GM23338 (cell line): ENCODE data around the gene HTR1A. TPM values are rescaled to one million over a fixed set of nuclear protein-coding genes. Genes with fewer than 3 reads are reported as not detected.

Experiments
- ATAC-seq: fragments of 200-7000 bp; cut with Tn5 transposase; 3 replicates; pipeline ENCODE4 v1.9.1; 2020
- DNase-seq: peaks from one replicate; pipeline ENCODE4 v3.0.0-alpha.2; 2015; ENCODE audit warnings: low spot score
- H2AFZ ChIP-seq: fragments of 200-600 bp; sonication (generic); 2 replicates; pipeline ENCODE4 v1.8.0; 2016; ENCODE audit warnings: antibody characterized with exemption, mild to moderate bottlenecking, moderate library complexity
- H3F3A ChIP-seq: fragments of 200-600 bp; sonication (generic); replicated peaks from 2 replicates; pipeline ENCODE4 v1.8.0; 2017; ENCODE audit warnings: antibody characterized with exemption, mixed run types, low read depth
- H3K27ac ChIP-seq: fragments of 200-600 bp; sonication (generic); 2 replicates; pipeline ENCODE4 v1.6.1; 2016; ENCODE audit warnings: low read depth
- H3K27me3 ChIP-seq: fragments of 200-600 bp; sonication (generic); 2 replicates; pipeline ENCODE4 v1.8.0; 2016; ENCODE audit warnings: mild to moderate bottlenecking, mixed run types, moderate library complexity; ENCODE audit not compliant: insufficient read depth
- H3K36me3 ChIP-seq: fragments of 200-600 bp; sonication (generic); 2 replicates; pipeline ENCODE4 v1.8.0; 2016; ENCODE audit warnings: mild to moderate bottlenecking; ENCODE audit not compliant: insufficient read depth
- H3K4me1 ChIP-seq: fragments of 200-600 bp; sonication (generic); 2 replicates; pipeline ENCODE4 v1.8.0; 2016; ENCODE audit warnings: mild to moderate bottlenecking, moderate library complexity; ENCODE audit not compliant: insufficient read depth
- H3K4me2 ChIP-seq: fragments of 200-600 bp; sonication (generic); 2 replicates; pipeline ENCODE4 v1.7.1; 2017; ENCODE audit warnings: mixed run types
- H3K4me3 ChIP-seq: fragments of 200-600 bp; sonication (generic); 2 replicates; pipeline ENCODE4 v1.6.1; 2016; ENCODE audit warnings: mixed run types
- H3K79me2 ChIP-seq: fragments of 200-600 bp; sonication (generic); replicated peaks from 2 replicates; pipeline ENCODE4 v1.8.0; 2017; ENCODE audit warnings: mild to moderate bottlenecking; ENCODE audit not compliant: insufficient read depth
- H3K9me2 ChIP-seq: fragments of 200-600 bp; sonication (generic); 2 replicates; pipeline ENCODE4 v1.8.0; 2017; ENCODE audit not compliant: insufficient read depth
- H4K20me1 ChIP-seq: fragments of 200-600 bp; sonication (generic); replicated peaks from 2 replicates; pipeline ENCODE4 v1.8.0; 2017; ENCODE audit warnings: mild to moderate bottlenecking; ENCODE audit not compliant: insufficient read depth
- H3K27ac Mint-ChIP-seq: 2 replicates; pipeline ENCODE4 v1.8.0; 2020; ENCODE audit warnings: inconsistent platforms, mild to moderate bottlenecking, moderate library complexity, mixed read lengths
- H3K27me3 Mint-ChIP-seq: 3 replicates; pipeline ENCODE4 v1.8.0; 2022; ENCODE audit warnings: low read depth, mild to moderate bottlenecking, moderate library complexity, mixed read lengths, inconsistent platforms; ENCODE audit not compliant: insufficient read depth, poor library complexity
- H3K36me3 Mint-ChIP-seq: 3 replicates; pipeline ENCODE4 v1.8.0; 2021; ENCODE audit warnings: low read depth, mild to moderate bottlenecking, inconsistent platforms, moderate library complexity, mixed read lengths
- H3K4me1 Mint-ChIP-seq: 3 replicates; pipeline ENCODE4 v1.8.0; 2020; ENCODE audit warnings: mild to moderate bottlenecking, inconsistent platforms, mixed read lengths
- H3K4me3 Mint-ChIP-seq: 3 replicates; pipeline ENCODE4 v1.8.0; 2021; ENCODE audit warnings: moderate library complexity, mild to moderate bottlenecking, inconsistent platforms, mixed read lengths
- H3K9me3 Mint-ChIP-seq: 3 replicates; pipeline ENCODE4 v1.8.0; 2020; ENCODE audit warnings: moderate library complexity, mild to moderate bottlenecking, inconsistent platforms, mixed read lengths
- CREB1 ChIP-seq: fragments of 250-450 bp; sonication (Bioruptor Pico); IDR thresholded peaks from 2 replicates; pipeline ENCODE4 v1.5.0; 2020; ENCODE audit warnings: low read depth, mild to moderate bottlenecking, moderate library complexity
- ETS1 ChIP-seq: IDR thresholded peaks from 2 replicates; pipeline ENCODE4 v1.6.1; 2016; ENCODE audit warnings: antibody characterized with exemption
- EZH2 ChIP-seq: fragments of 200-600 bp; sonication (generic); IDR thresholded peaks from one replicate; pipeline ENCODE4 v1.8.0; 2017; ENCODE audit warnings: antibody characterized with exemption, mild to moderate bottlenecking, low read depth; ENCODE audit not compliant: unreplicated experiment
- JUNB ChIP-seq: IDR thresholded peaks from one replicate; pipeline ENCODE4 v1.6.1; 2016; ENCODE audit warnings: antibody characterized with exemption; ENCODE audit not compliant: unreplicated experiment
- NANOG ChIP-seq: IDR thresholded peaks from 2 replicates; pipeline ENCODE4 v1.6.1; 2016; ENCODE audit warnings: antibody characterized with exemption, borderline replicate concordance
- ZNF114 ChIP-seq: fragments of 250-450 bp; sonication (Bioruptor Pico); IDR thresholded peaks from 2 replicates; pipeline ENCODE4 v1.5.0; 2020; ENCODE audit warnings: mild to moderate bottlenecking, moderate library complexity
- polyA plus RNA-seq: library from polyadenylated mRNA; unstranded; fragments of >200 nt; fragmentation: Nextera tagmentation; extraction: Ambion mirVana; gene quantifications from 2 replicates; pipeline ENCODE4 v1.2.1, GENCODE V29; 2016
- total RNA-seq: library from RNA; depleted of rRNA; stranded (reverse); fragments of >200 nt; shearing (Covaris generic); gene quantifications from 2 replicates; pipeline ENCODE4 v1.2.3, GENCODE V29; 2014
- TF ChIP-seq, protein P1 (sequence below), 2 experiments: fragments of 200-600 bp in 1 of 2; sonication (generic) in 1 of 2; conservative IDR thresholded peaks; 2 replicates each; pipeline versions ENCODE4 v1.5.1 to v1.6.1; 2016 to 2017; ENCODE audit warnings: antibody characterized with exemption in 2 of 2, low read depth in 2 of 2, mild to moderate bottlenecking in 2 of 2, moderate library complexity in 1 of 2

Gene HTR1A
- total and polyA plus RNA-seq, 2 experiments from 2014 or later: 1.1 to 2.3 TPM

DNA sequence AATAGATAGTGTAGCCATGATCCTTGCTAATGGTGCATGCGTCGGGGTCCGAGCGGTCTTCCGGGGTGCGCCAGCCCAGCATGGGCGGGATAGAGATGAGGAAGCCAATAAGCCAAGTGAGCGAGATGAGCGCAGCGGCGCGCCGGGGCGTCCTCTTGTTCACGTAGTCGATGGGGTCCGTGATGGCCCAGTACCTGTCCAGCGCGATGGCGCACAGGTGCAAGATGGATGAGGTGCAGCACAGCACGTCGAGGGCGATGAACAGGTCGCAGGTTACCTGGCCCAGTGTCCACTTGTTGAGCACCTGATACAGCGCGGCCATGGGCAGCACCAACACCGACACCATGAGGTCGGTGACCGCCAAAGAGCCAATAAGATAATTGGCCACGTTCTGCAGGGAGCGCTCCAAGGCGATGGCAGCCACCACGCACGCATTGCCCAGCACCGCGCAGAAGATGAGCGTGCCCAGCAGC is 1.1 kb downstream of the HTR1A start:
- Mint-ChIP-seq H3K4me3 (peak overlapping the region; percentile 83), H3K4me1 (peaks cover 40% of the 10 kb centered on the region), H3K27me3 (peaks cover 28% of the 10 kb centered on the region), H3K9me3 (peaks cover 15% of the 10 kb centered on the region), H3K36me3 (peaks cover 18% of the 10 kb centered on the region), H3K27ac (no peak overlapping the region)
- DNase-seq: peak; percentile 16
- peaks cover 11% of the 10 kb centered on the region; the same call in 1 of the 2 replicates for H3F3A ChIP-seq
- peak; percentile 7 for TF ChIP-seq EZH2
- no peak for TF ChIP-seq ETS1
- no peak for TF ChIP-seq CREB1
- no peak for TF ChIP-seq JUNB
- no peak for TF ChIP-seq ZNF114 (CRISPR knock-in tag)
- no peak for TF ChIP-seq NANOG
- H3K4me2 ChIP-seq: peak overlapping the region; percentile 88
- no peaks in the 10 kb centered on the region for H3K36me3 ChIP-seq
- peaks cover 24% of the 10 kb centered on the region for H3K4me1 ChIP-seq
- peaks cover 43% of the 10 kb centered on the region for H3K27me3 ChIP-seq
- peak overlapping the region; percentile 99 for H2AFZ ChIP-seq
- peak overlapping the region; percentile 75 for H3K4me3 ChIP-seq
- H3K9me2 ChIP-seq: no peaks in the 10 kb centered on the region
- no peak overlapping the region for H3K27ac ChIP-seq
- H3K79me2 ChIP-seq: no peaks in the 10 kb centered on the region
- no peak for ATAC-seq
- H4K20me1 ChIP-seq: no peaks in the 10 kb centered on the region

GRCh38 chr5:63960646-63961045 is 1.6 kb downstream of the HTR1A start:
- Histone ChIP-seq H3K9me2 (no peaks in the 10 kb centered on the region), H3K4me3 (peak overlapping the region; percentile 75), H3K4me1 (peaks cover 24% of the 10 kb centered on the region), H3K4me2 (peak overlapping the region; percentile 88), H3K27ac (no peak overlapping the region), H2AFZ (peak overlapping the region; percentile 99), H3F3A (peaks cover 11% of the 10 kb centered on the region; the same call in 1 of the 2 replicates), H3K36me3 (no peaks in the 10 kb centered on the region), H4K20me1 (no peaks in the 10 kb centered on the region), H3K27me3 (peaks cover 43% of the 10 kb centered on the region), H3K79me2 (no peaks in the 10 kb centered on the region)
- Mint-ChIP-seq H3K27ac (no peak overlapping the region), H3K27me3 (peaks cover 28% of the 10 kb centered on the region), H3K4me3 (peak overlapping the region; percentile 83), H3K9me3 (peaks cover 15% of the 10 kb centered on the region), H3K36me3 (peaks cover 18% of the 10 kb centered on the region), H3K4me1 (peaks cover 44% of the 10 kb centered on the region)
- no peak for TF ChIP-seq CREB1
- TF ChIP-seq, protein P1, sequence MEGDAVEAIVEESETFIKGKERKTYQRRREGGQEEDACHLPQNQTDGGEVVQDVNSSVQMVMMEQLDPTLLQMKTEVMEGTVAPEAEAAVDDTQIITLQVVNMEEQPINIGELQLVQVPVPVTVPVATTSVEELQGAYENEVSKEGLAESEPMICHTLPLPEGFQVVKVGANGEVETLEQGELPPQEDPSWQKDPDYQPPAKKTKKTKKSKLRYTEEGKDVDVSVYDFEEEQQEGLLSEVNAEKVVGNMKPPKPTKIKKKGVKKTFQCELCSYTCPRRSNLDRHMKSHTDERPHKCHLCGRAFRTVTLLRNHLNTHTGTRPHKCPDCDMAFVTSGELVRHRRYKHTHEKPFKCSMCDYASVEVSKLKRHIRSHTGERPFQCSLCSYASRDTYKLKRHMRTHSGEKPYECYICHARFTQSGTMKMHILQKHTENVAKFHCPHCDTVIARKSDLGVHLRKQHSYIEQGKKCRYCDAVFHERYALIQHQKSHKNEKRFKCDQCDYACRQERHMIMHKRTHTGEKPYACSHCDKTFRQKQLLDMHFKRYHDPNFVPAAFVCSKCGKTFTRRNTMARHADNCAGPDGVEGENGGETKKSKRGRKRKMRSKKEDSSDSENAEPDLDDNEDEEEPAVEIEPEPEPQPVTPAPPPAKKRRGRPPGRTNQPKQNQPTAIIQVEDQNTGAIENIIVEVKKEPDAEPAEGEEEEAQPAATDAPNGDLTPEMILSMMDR (conservative IDR thresholded peaks at IDR 0.05; ENCODE audit: low read depth in 2 of 2): peak; percentile 56 to 60
- ATAC-seq: no peak
- peak; percentile 61 for DNase-seq
